ENCODE results near the gene CTNS.

Gene CTNS

GRCh38 chr17:3708366-3708765, 71.8 kb downstream of the CTNS start:
- no peak overlapping the region for H3K4me3 ChIP-seq (ENCODE audit: low read depth, low read length)

GRCh38 chr17:3710951-3711383, 74.4 kb downstream of the CTNS start:
- no peak overlapping the region for H3K4me3 ChIP-seq (ENCODE audit: low read depth, low read length)

All from iPS-11a (cell line).